HG03159 (cell line): ENCODE results near the gene GLTP.
"Not testable (repeated sequence)": the region's sequence is repeated elsewhere in the genome, so short reads cannot be mapped to it uniquely, and the experiment has no call there.

Experiments
- ATAC-seq: cut with Tn5 transposase; IDR thresholded peaks from one replicate; pipeline ENCODE4 v1.9.1; 2021; ENCODE audit warnings: mild to moderate bottlenecking, moderate library complexity; ENCODE audit not compliant: unreplicated experiment

Gene GLTP

DNA sequence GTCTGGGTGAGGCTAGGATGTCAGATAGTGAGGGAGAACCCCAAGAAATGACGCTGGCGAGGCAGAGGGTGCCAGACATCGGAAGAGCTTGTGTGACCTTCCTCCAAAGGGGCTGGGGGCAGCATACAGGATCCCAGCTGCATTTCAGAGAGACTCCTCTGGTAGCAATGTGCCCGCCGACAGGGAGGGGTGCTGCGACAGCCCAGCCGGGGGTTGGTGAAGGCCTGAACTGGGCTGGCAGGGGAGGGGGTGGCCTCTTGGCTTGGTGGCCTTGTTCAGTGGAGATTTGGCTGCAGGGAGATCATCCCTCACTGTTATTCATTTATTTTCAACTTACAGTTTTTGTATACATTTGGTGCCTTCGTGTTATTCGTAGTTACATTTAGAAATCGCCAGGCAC, 25.0 kb upstream of the GLTP start:
- ATAC-seq = no peak

DNA sequence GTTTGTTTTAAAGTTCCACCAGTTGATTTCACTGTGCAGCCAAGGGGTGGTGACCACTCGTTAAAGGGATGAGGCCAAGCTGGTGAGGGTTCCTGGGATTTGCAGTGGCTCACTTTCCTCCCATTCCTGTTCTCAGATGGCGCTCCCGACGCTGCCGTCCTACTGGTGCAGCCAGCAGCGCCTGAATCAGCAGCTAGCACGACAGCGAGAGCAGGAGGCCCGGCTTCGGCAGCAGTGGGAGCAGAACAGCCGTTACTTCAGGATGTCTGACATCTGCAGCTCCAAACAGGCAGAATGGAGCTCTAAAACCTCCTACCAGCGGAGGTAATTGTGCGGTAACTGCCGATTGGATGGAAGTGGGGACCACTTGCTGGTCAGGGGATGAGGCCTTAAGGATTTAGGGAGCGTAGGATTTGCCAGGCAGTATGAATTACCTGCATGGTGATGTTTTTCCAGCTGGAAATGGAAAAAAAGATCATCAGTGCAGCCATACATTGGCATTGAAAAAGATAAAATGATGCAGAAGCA, 22.6 kb upstream of the GLTP start:
- ATAC-seq = no peak

GRCh38 chr12:109900752-109901580, 20.6 kb upstream of the GLTP start:
- peak; percentile 36 for ATAC-seq

GRCh38 chr12:109899783-109900751, 19.7 kb upstream of the GLTP start, which contains the start of gene TCHP:
TSS of gene TCHP (plus strand) at chr12:109900274. CDS start at chr12:109903027, 2,753 bp downstream.
- peak; percentile 67 for ATAC-seq

- not testable (repeated sequence) for ATAC-seq
These were observed 19.0 kb upstream of the GLTP start for GRCh38 chr12:109899345-109899744.

DNA sequence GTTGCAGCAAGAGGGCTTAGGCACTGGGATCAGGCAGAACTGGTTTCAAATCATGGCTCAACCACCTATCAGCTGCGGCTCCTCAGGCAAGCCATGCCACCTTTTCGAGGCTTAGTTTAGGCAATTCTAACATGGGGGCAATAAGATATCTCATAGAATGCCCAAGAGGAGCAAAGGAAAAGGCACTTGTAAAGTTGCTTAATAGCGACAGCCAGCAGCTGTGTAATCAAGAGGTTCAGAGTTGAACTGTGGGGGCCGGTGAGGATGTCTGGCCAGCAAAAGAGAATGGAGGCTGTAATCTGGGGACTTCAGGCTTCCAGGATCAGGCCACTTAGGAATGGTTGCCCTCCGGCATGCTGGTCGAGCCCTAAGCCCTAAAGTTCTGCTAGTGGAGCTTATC, 16.7 kb upstream of the GLTP start:
- no peak for ATAC-seq

- no peak for ATAC-seq
These were observed 15.8 kb upstream of the GLTP start for GRCh38 chr12:109896188-109896587.

DNA sequence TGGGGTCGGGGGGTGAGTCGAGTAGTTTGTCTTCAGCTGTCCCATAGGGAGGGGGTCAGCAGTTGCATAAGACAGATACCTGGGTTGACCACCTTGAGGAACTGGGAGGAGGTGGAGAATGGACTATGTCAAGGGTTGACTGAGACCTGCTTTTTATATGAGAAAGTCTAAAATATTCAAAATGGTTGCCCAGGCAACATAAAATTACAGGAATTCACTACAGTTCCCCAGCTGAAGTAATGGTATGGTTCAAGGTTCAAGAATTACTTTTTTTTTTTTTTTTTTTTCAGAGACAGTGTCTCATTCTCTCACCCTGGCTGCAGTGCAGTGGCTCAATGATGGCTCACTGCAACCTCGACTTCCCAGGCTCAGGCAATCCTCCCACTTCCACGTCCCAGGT, 14.6 kb upstream of the GLTP start:
- no peak for ATAC-seq

GRCh38 chr12:109893261-109893995, 13.1 kb upstream of the GLTP start:
- no peak for ATAC-seq

DNA sequence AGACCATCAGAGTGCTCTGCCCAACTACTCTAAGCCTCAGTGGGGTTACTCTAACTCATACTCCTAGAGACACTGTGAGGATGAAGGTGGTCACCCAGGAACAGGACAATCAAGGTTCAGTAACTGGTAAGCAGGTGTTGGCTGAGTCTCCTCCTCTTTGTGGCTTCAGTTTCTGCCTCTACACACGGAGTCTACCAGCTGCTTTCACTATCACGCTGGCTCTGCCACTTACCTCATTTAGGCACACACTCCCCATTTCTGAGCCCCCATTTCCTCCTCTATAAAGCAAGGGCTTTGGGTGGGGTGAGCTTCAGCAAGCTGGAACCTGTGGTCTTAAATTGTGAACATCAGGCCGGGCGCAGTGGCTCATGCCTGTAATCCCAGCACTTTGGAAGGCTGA, 12.4 kb upstream of the GLTP start:
- ATAC-seq = peak; percentile 68

- ATAC-seq = no peak
These were observed 11.9 kb upstream of the GLTP start for GRCh38 chr12:109892165-109892715.

DNA sequence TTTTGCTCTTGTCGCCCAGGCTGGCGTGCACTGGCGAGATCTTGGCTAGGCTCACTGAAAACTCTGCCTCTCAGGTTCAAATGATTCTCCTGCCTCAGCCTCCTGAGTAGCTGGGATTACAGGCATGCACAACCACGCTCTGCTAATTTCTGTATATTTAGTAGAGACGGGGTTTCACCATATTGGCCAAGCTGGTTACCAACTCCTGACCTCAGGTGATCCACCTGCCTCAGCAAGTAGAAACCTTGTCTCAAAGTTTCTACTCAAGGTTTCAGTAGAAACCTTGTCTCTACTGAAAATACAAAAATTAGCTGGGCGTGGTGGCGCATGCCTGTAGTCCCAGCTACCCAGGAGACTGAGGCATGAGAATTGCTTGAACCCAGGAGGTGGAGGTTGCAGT, 11.4 kb upstream of the GLTP start:
- ATAC-seq = not testable (repeated sequence)

DNA sequence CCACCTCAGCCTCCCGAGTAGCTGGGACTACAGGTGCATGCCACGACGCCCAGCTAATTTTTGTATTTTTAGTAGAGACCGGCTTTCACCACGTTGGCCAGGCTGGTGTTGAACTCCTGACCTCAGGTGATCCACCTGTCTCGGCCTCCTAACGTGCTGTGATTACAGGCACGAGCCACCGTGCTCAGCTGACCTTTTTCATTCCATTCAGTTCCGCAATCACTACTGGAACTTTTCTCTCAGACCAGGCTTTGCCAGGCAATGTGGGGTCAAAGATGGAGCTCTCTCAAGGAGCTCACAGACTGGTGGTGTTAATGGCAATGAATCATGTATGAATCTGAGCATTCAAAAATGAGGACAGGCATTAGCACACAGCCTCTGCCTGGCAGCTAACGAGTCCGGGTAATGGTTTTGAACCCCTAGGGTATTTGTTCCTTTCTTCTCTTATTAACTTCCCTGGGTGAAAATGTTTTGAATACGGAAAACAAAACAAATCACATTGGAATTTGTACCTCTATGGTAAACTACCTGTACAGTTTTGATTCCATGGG, 10.4 kb upstream of the GLTP start:
- ATAC-seq = no peak

- ATAC-seq = no peak
These were observed 8.1 kb upstream of the GLTP start for GRCh38 chr12:109888179-109889020.

DNA sequence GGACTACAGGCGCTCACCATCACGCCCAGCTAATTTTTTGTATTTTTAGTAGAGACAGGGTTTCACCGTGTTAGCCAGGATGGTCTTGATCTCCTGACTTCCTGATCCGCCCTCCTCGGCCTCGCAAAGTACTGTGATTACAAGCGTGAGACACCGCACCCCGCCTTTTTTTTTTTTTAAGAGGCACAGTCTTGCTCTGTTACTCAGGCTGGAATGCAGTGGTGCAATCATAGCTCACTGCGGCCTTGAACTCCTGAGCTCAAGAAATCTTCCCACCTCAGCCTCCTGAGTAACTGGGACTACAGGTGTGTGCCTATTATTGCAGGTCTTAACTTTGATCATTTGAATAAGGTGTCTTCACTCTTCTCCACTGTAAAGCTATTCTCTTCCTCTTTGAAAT, 5.3 kb upstream of the GLTP start:
- ATAC-seq = no peak

DNA sequence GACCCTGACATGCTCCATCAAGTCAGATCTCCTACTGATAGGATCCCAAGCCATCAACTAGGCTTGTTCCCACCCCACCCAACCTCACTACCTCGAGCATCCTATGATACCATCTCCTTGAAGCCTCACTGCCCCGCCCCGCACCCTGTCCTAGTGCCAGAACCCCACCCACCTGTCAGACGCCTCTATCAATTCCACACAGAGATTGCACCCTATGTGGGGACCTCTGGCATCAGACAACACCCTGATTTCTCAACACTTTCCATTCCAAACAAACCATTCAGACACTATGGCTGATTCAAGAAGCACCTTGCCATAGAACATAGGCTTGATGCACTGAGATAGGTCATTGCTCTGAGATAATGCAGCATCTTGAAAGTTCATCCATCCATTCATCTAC, 3.1 kb upstream of the GLTP start:
- ATAC-seq = no peak

GRCh38 chr12:109881752-109882151, 1.4 kb upstream of the GLTP start:
- ATAC-seq = no peak

GRCh38 chr12:109880938-109881337, 597 bp upstream of the GLTP start:
- no peak for ATAC-seq

GRCh38 chr12:109879351-109880042, 844 bp downstream of the GLTP start:
- no peak for ATAC-seq
